ENCODE data around the gene NFATC2.

The NFATC2 gene

DNA sequence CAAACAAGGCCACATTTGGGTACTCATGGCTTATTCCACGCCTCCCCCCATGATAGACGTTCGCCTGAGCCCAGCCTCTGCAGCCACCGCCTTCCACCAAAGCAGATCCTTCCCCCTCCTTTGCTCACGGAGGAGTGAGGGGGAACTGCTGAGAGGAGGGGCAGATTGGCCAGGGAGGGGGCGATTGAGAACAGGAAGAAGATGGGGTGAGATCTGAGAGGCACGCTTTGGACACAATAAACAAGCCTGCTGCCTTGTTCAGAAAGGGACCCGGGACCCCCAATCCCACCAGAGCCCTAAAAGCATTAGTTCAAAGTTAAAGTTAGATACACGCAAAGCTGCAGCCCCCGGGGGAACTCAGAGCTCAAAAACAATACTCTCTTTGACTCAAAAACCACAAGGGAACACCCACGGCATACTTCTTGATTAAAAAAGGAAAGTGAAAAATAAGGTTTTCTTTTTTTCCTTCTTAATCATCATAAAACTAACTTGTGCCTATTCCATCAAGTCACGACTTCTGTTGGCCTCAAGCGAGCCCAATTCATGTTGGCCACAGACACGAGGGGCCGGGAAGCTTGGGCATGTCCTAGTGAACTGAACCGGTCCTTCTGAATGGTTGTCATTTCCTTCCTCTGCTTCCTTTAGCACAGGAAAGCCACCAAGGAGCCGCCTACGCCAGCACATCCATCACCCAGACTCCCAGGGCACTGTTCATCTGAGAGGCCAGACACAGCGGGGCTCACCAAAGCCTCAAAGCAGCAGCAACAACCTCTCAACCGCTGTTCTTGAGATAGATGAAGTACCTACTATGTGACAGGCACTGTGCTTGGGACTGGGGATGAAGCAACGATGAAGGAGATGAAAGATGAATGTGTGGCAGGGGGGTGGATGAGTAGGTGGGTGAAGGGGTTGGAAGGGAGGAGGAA lies 44.7 kb downstream of the NFATC2 start:
- 83 to 84% methylated on average over 17 to 21 of the region's 21 CpGs for WGBS, 2 experiments
- no peaks in the 10 kb centered on the region for H3K9me3 ChIP-seq (ENCODE audit: control insufficient read depth, low read length)
- no peak overlapping the region for H3K4me3 ChIP-seq (ENCODE audit: insufficient read depth, low read depth, low read length)
- H3K4me1 ChIP-seq (ENCODE audit: control insufficient read depth, insufficient read depth, low read length), result peaks cover 9% of the 10 kb centered on the region
- no peaks in the 10 kb centered on the region for H3K36me3 ChIP-seq (ENCODE audit: control insufficient read depth, insufficient read depth, low read length)
- H3K27ac ChIP-seq (ENCODE audit: insufficient read depth, low read depth, low read length, poor library complexity, severe bottlenecking), result no peak overlapping the region
- no peaks in the 10 kb centered on the region for H3K27me3 ChIP-seq (ENCODE audit: control insufficient read depth, insufficient read depth, low read length, poor library complexity, severe bottlenecking)

DNA sequence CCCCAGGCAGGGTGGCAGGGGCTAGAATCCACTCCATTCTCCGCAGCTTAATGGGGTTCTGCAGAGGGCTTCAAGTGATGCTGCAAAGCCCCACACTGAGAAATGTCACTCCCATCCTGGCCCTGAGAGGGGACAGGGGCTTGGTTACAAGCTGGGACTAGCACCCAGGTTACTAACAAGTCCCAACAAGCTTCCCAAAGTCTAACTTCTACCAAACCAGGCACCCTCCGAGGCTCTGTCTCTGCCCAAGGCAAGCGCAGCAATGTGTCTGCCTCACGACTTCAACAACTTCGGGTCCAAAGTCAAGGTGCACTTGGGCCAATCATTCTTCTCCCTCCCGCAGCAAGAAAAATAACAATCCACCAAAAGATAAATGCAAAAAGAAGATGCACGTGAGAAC lies 45.6 kb downstream of the NFATC2 start:
- WGBS, 2 experiments, result 91 to 94% methylated on average over 7 of the region's 7 CpGs
- no peaks in the 10 kb centered on the region for H3K27me3 ChIP-seq (ENCODE audit: control insufficient read depth, insufficient read depth, low read length, poor library complexity, severe bottlenecking)
- H3K4me1 ChIP-seq (ENCODE audit: control insufficient read depth, insufficient read depth, low read length), result peaks cover 16% of the 10 kb centered on the region

GRCh38 chr20:51495921-51496545 lies 46.5 kb downstream of the NFATC2 start:
- Histone ChIP-seq H3K27ac (ENCODE audit: insufficient read depth, low read depth, low read length, poor library complexity, severe bottlenecking) (no peak overlapping the region), H3K27me3 (ENCODE audit: control insufficient read depth, insufficient read depth, low read length, poor library complexity, severe bottlenecking) (no peaks in the 10 kb centered on the region), H3K9me3 (ENCODE audit: control insufficient read depth, low read length) (no peaks in the 10 kb centered on the region), H3K4me1 (ENCODE audit: control insufficient read depth, insufficient read depth, low read length) (peaks cover 20% of the 10 kb centered on the region), H3K4me3 (ENCODE audit: insufficient read depth, low read depth, low read length) (no peak overlapping the region), H3K36me3 (ENCODE audit: control insufficient read depth, insufficient read depth, low read length) (no peaks in the 10 kb centered on the region)
- WGBS, 2 experiments, result 75 to 85% methylated on average over 6 to 7 of the region's 7 CpGs

More for the DNA sequence above, 45.6 kb downstream of the NFATC2 start:
- H3K9me3 ChIP-seq (ENCODE audit: control insufficient read depth, low read length), result no peaks in the 10 kb centered on the region
- no peaks in the 10 kb centered on the region for H3K36me3 ChIP-seq (ENCODE audit: control insufficient read depth, insufficient read depth, low read length)
- H3K4me3 ChIP-seq (ENCODE audit: insufficient read depth, low read depth, low read length), result no peak overlapping the region
- no peak overlapping the region for H3K27ac ChIP-seq (ENCODE audit: insufficient read depth, low read depth, low read length, poor library complexity, severe bottlenecking)

GRCh38 chr20:51495291-51495690 lies 47.2 kb downstream of the NFATC2 start:
- Histone ChIP-seq H3K4me1 (ENCODE audit: control insufficient read depth, insufficient read depth, low read length) (peaks cover 20% of the 10 kb centered on the region), H3K4me3 (ENCODE audit: insufficient read depth, low read depth, low read length) (no peak overlapping the region), H3K9me3 (ENCODE audit: control insufficient read depth, low read length) (no peaks in the 10 kb centered on the region), H3K27ac (ENCODE audit: insufficient read depth, low read depth, low read length, poor library complexity, severe bottlenecking) (no peak overlapping the region), H3K27me3 (ENCODE audit: control insufficient read depth, insufficient read depth, low read length, poor library complexity, severe bottlenecking) (no peaks in the 10 kb centered on the region), H3K36me3 (ENCODE audit: control insufficient read depth, insufficient read depth, low read length) (no peaks in the 10 kb centered on the region)
- 93% methylated on average over 4 of the region's 4 CpGs for WGBS, 2 experiments

DNA sequence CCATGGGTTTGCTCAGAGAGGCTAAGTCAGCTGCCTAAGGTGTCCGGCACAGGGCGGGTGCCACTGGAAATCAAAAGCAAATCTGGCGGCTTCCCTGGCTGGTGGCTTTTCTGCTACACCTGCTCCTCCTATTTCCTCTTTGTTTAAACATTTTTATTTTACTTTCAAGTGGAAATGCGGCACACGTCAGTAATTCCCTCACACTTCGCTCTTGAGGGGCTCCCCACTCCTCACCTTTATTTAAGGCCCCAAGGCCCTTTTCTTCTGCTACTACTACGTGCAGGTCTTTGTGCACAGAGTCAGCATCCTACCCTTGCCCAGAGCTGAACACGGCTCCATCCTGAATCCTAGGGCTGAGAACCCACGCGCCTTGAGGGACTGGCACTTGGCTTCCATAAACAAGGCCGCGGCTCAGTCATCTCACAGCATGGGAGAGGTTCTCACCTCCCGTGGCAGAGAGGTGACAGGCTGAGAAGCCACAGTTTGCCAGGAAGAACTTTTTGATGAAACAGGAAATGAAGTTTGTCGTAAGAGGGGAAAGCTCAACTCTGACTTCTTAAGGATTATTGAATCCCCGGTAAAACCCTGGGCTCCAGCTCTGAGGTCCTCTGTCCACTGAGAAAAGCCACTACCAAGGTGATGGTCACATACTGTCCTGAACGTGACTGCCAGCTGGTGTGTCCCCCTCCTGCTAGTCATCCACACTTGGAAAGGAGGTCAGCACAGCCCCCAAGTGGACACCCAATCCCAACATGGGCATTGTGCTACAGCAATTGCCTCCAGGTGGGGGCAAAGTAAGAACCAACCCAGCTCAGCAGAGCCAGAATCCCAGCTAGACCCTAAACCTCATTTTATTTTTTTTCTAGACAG lies 48.0 kb downstream of the NFATC2 start:
- WGBS, 2 experiments, result 91 to 93% methylated on average over 16 of the region's 16 CpGs
- peaks cover 20% of the 10 kb centered on the region for H3K4me1 ChIP-seq (ENCODE audit: control insufficient read depth, insufficient read depth, low read length)
- H3K27ac ChIP-seq (ENCODE audit: insufficient read depth, low read depth, low read length, poor library complexity, severe bottlenecking), result no peak overlapping the region
- no peaks in the 10 kb centered on the region for H3K27me3 ChIP-seq (ENCODE audit: control insufficient read depth, insufficient read depth, low read length, poor library complexity, severe bottlenecking)
- H3K36me3 ChIP-seq (ENCODE audit: control insufficient read depth, insufficient read depth, low read length), result no peaks in the 10 kb centered on the region
- no peaks in the 10 kb centered on the region for H3K9me3 ChIP-seq (ENCODE audit: control insufficient read depth, low read length)
- H3K4me3 ChIP-seq (ENCODE audit: insufficient read depth, low read depth, low read length), result no peak overlapping the region

GRCh38 chr20:51493346-51493791 lies 49.1 kb downstream of the NFATC2 start:
- WGBS, 2 experiments, result 80 to 86% methylated on average over 10 of the region's 10 CpGs
- Histone ChIP-seq H3K4me1 (ENCODE audit: control insufficient read depth, insufficient read depth, low read length) (peaks cover 20% of the 10 kb centered on the region), H3K36me3 (ENCODE audit: control insufficient read depth, insufficient read depth, low read length) (no peaks in the 10 kb centered on the region), H3K27me3 (ENCODE audit: control insufficient read depth, insufficient read depth, low read length, poor library complexity, severe bottlenecking) (peaks cover 4% of the 10 kb centered on the region), H3K9me3 (ENCODE audit: control insufficient read depth, low read length) (no peaks in the 10 kb centered on the region), H3K4me3 (ENCODE audit: insufficient read depth, low read depth, low read length) (no peak overlapping the region), H3K27ac (ENCODE audit: insufficient read depth, low read depth, low read length, poor library complexity, severe bottlenecking) (no peak overlapping the region)

GRCh38 chr20:51492167-51493092 lies 50.1 kb downstream of the NFATC2 start:
- no peaks in the 10 kb centered on the region for H3K36me3 ChIP-seq (ENCODE audit: control insufficient read depth, insufficient read depth, low read length)
- H3K9me3 ChIP-seq (ENCODE audit: control insufficient read depth, low read length), result no peaks in the 10 kb centered on the region
- H3K27me3 ChIP-seq (ENCODE audit: control insufficient read depth, insufficient read depth, low read length, poor library complexity, severe bottlenecking), result peaks cover 4% of the 10 kb centered on the region
- no peak overlapping the region for H3K4me3 ChIP-seq (ENCODE audit: insufficient read depth, low read depth, low read length)
- H3K4me1 ChIP-seq (ENCODE audit: control insufficient read depth, insufficient read depth, low read length), result peaks cover 13% of the 10 kb centered on the region
- H3K27ac ChIP-seq (ENCODE audit: insufficient read depth, low read depth, low read length, poor library complexity, severe bottlenecking), result no peak overlapping the region
- 85 to 86% methylated on average over 47 of the region's 47 CpGs for WGBS, 2 experiments

DNA sequence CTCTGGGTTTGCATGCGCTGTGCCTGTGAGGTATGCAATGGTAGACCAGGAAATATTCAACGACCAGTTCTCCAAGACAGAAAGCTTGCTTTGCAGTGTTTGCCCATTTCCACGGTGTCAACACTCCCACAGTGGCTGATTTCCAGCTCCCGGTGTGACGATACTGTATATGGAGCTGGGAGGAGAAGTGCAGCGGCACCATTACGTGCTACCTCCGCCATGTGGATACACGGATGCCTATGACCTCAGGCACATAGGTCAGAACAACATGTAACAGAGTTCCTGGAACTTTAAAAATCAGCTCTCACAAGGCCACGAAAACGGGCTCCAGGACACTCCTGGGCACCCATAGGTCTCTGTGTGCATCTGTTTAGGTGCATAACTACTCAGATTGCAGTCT lies 51.1 kb downstream of the NFATC2 start:
- H3K9me3 ChIP-seq (ENCODE audit: control insufficient read depth, low read length), result no peaks in the 10 kb centered on the region
- 95% methylated on average over 11 of the region's 11 CpGs for WGBS, 2 experiments
- H3K27me3 ChIP-seq (ENCODE audit: control insufficient read depth, insufficient read depth, low read length, poor library complexity, severe bottlenecking), result peaks cover 4% of the 10 kb centered on the region
- no peaks in the 10 kb centered on the region for H3K36me3 ChIP-seq (ENCODE audit: control insufficient read depth, insufficient read depth, low read length)
- H3K4me3 ChIP-seq (ENCODE audit: insufficient read depth, low read depth, low read length), result no peak overlapping the region
- H3K4me1 ChIP-seq (ENCODE audit: control insufficient read depth, insufficient read depth, low read length), result peaks cover 11% of the 10 kb centered on the region
- no peak overlapping the region for H3K27ac ChIP-seq (ENCODE audit: insufficient read depth, low read depth, low read length, poor library complexity, severe bottlenecking)

- Histone ChIP-seq H3K4me1 (ENCODE audit: control insufficient read depth, insufficient read depth, low read length) (peaks cover 11% of the 10 kb centered on the region), H3K36me3 (ENCODE audit: control insufficient read depth, insufficient read depth, low read length) (no peaks in the 10 kb centered on the region), H3K4me3 (ENCODE audit: insufficient read depth, low read depth, low read length) (no peak overlapping the region), H3K9me3 (ENCODE audit: control insufficient read depth, low read length) (no peaks in the 10 kb centered on the region), H3K27me3 (ENCODE audit: control insufficient read depth, insufficient read depth, low read length, poor library complexity, severe bottlenecking) (peaks cover 4% of the 10 kb centered on the region), H3K27ac (ENCODE audit: insufficient read depth, low read depth, low read length, poor library complexity, severe bottlenecking) (no peak overlapping the region)
- 91 to 93% methylated on average over 1 to 2 of the region's 2 CpGs for WGBS, 2 experiments
Observed at GRCh38 chr20:51490635-51491034, 51.9 kb downstream of the NFATC2 start.
